Measurements from ENCODE around the gene KIF2B.

Gene KIF2B

GRCh38 chr17:53797501-53797900 is 25.2 kb upstream of the KIF2B start (continued):
- TF ChIP-seq ZNF8 (CRISPR knock-in tag; IDR thresholded peaks at IDR 0.05) (no peak), TCF4 (CRISPR knock-in tag; IDR thresholded peaks at IDR 0.05; ENCODE audit: borderline replicate concordance) (no peak), TOX (CRISPR knock-in tag; IDR thresholded peaks at IDR 0.05; ENCODE audit: borderline replicate concordance) (no peak), ZC3H10 (CRISPR knock-in tag; IDR thresholded peaks at IDR 0.05) (no peak), SNAI2 (CRISPR knock-in tag; IDR thresholded peaks at IDR 0.05) (no peak), RARB (CRISPR knock-in tag; IDR thresholded peaks at IDR 0.05) (no peak), PPARA (CRISPR knock-in tag; IDR thresholded peaks at IDR 0.05; ENCODE audit: borderline replicate concordance) (no peak), OSR1 (CRISPR knock-in tag; IDR thresholded peaks at IDR 0.05) (no peak)

GRCh38 chr17:53804437-53804836 is 18.3 kb upstream of the KIF2B start:
- ATAC-seq, result no peak
- TF ChIP-seq PPARA (CRISPR knock-in tag; IDR thresholded peaks at IDR 0.05; ENCODE audit: borderline replicate concordance) (no peak), ZC3H10 (CRISPR knock-in tag; IDR thresholded peaks at IDR 0.05) (no peak)

- TF ChIP-seq ISL1 (CRISPR knock-in tag; IDR thresholded peaks at IDR 0.05) (peak; percentile 93), TCF4 (CRISPR knock-in tag; IDR thresholded peaks at IDR 0.05; ENCODE audit: borderline replicate concordance) (peak; percentile 27; the same call in 1 of the 2 replicates), GLIS3 (CRISPR knock-in tag; IDR thresholded peaks at IDR 0.05) (no peak)
- TF ChIP-seq, protein P1, sequence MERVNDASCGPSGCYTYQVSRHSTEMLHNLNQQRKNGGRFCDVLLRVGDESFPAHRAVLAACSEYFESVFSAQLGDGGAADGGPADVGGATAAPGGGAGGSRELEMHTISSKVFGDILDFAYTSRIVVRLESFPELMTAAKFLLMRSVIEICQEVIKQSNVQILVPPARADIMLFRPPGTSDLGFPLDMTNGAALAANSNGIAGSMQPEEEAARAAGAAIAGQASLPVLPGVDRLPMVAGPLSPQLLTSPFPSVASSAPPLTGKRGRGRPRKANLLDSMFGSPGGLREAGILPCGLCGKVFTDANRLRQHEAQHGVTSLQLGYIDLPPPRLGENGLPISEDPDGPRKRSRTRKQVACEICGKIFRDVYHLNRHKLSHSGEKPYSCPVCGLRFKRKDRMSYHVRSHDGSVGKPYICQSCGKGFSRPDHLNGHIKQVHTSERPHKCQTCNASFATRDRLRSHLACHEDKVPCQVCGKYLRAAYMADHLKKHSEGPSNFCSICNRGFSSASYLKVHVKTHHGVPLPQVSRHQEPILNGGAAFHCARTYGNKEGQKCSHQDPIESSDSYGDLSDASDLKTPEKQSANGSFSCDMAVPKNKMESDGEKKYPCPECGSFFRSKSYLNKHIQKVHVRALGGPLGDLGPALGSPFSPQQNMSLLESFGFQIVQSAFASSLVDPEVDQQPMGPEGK (CRISPR knock-in tag; IDR thresholded peaks at IDR 0.05; ENCODE audit: borderline replicate concordance), result 0 out of 2 replicates have a peak, but pooled peaks have one; percentile 28
- ATAC-seq, result no peak
These were observed 16.3 kb upstream of the KIF2B start for GRCh38 chr17:53806473-53806872.

- ATAC-seq, result no peak
- TF ChIP-seq ARNTL (CRISPR knock-in tag; IDR thresholded peaks at IDR 0.05; ENCODE audit: borderline replicate concordance, low read depth) (no peak), PPARA (CRISPR knock-in tag; IDR thresholded peaks at IDR 0.05; ENCODE audit: borderline replicate concordance) (no peak), ESRRG (CRISPR knock-in tag; IDR thresholded peaks at IDR 0.05) (no peak), TOX (CRISPR knock-in tag; IDR thresholded peaks at IDR 0.05; ENCODE audit: borderline replicate concordance) (no peak), SNAI2 (CRISPR knock-in tag; IDR thresholded peaks at IDR 0.05) (no peak), GLIS3 (CRISPR knock-in tag; IDR thresholded peaks at IDR 0.05) (no peak), RARB (CRISPR knock-in tag; IDR thresholded peaks at IDR 0.05) (no peak), OSR1 (CRISPR knock-in tag; IDR thresholded peaks at IDR 0.05) (no peak), ZNF565 (CRISPR knock-in tag; conservative IDR thresholded peaks at IDR 0.05; ENCODE audit: low read depth) (no peak), BACH2 (CRISPR knock-in tag; IDR thresholded peaks at IDR 0.05; ENCODE audit: borderline replicate concordance) (no peak), CREB5 (CRISPR knock-in tag; IDR thresholded peaks at IDR 0.05; ENCODE audit: low read depth) (no peak), ZC3H10 (CRISPR knock-in tag; IDR thresholded peaks at IDR 0.05) (no peak), ZFP3 (CRISPR knock-in tag; IDR thresholded peaks at IDR 0.05) (no peak)
- TF ChIP-seq, protein P2, sequence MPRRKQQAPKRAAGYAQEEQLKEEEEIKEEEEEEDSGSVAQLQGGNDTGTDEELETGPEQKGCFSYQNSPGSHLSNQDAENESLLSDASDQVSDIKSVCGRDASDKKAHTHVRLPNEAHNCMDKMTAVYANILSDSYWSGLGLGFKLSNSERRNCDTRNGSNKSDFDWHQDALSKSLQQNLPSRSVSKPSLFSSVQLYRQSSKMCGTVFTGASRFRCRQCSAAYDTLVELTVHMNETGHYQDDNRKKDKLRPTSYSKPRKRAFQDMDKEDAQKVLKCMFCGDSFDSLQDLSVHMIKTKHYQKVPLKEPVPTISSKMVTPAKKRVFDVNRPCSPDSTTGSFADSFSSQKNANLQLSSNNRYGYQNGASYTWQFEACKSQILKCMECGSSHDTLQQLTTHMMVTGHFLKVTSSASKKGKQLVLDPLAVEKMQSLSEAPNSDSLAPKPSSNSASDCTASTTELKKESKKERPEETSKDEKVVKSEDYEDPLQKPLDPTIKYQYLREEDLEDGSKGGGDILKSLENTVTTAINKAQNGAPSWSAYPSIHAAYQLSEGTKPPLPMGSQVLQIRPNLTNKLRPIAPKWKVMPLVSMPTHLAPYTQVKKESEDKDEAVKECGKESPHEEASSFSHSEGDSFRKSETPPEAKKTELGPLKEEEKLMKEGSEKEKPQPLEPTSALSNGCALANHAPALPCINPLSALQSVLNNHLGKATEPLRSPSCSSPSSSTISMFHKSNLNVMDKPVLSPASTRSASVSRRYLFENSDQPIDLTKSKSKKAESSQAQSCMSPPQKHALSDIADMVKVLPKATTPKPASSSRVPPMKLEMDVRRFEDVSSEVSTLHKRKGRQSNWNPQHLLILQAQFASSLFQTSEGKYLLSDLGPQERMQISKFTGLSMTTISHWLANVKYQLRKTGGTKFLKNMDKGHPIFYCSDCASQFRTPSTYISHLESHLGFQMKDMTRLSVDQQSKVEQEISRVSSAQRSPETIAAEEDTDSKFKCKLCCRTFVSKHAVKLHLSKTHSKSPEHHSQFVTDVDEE (CRISPR knock-in tag; IDR thresholded peaks at IDR 0.05), result no peak
- TF ChIP-seq, protein P1 (CRISPR knock-in tag; IDR thresholded peaks at IDR 0.05; ENCODE audit: borderline replicate concordance), result no peak
These were observed 15.4 kb upstream of the KIF2B start for GRCh38 chr17:53807286-53807685.

DNA sequence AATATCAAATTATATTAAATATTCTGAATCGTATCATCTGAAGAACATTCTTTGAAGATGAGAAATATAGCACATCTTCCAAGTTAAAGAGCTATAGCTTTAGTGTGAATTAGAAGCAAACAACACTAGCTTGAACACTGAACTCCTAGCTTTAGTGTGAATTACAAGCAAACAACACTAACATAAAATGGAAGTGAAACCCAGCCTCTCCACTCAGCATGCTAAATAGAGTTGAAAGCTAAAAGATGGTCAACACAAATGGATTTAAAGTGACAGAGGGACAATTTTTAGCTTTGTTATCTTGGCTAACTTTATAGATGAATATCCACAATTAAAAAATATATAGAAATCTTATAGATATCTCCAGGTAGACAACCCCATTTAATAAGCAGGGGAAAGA is 4.5 kb upstream of the KIF2B start:
- no peak for ATAC-seq
- TF ChIP-seq ZC3H10 (CRISPR knock-in tag; IDR thresholded peaks at IDR 0.05) (no peak), GLIS3 (CRISPR knock-in tag; IDR thresholded peaks at IDR 0.05) (no peak), ESRRG (CRISPR knock-in tag; IDR thresholded peaks at IDR 0.05) (no peak), ZNF565 (CRISPR knock-in tag; conservative IDR thresholded peaks at IDR 0.05; ENCODE audit: low read depth) (no peak), CSRNP3 (CRISPR knock-in tag; IDR thresholded peaks at IDR 0.05) (no peak), ISL1 (CRISPR knock-in tag; IDR thresholded peaks at IDR 0.05) (no peak)
- TF ChIP-seq, protein P1 (CRISPR knock-in tag; IDR thresholded peaks at IDR 0.05; ENCODE audit: borderline replicate concordance), result no peak
- TF ChIP-seq, protein P3, sequence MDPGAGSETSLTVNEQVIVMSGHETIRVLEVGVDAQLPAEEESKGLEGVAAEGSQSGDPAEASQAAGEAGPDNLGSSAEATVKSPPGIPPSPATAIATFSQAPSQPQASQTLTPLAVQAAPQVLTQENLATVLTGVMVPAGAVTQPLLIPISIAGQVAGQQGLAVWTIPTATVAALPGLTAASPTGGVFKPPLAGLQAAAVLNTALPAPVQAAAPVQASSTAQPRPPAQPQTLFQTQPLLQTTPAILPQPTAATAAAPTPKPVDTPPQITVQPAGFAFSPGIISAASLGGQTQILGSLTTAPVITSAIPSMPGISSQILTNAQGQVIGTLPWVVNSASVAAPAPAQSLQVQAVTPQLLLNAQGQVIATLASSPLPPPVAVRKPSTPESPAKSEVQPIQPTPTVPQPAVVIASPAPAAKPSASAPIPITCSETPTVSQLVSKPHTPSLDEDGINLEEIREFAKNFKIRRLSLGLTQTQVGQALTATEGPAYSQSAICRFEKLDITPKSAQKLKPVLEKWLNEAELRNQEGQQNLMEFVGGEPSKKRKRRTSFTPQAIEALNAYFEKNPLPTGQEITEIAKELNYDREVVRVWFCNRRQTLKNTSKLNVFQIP (CRISPR knock-in tag; IDR thresholded peaks at IDR 0.05; ENCODE audit: borderline replicate concordance, low read depth), result no peak
